PC-9 (cell line): Measurements from ENCODE around the gene BRINP2. TPM values are rescaled to one million over a fixed set of nuclear protein-coding genes. Genes with fewer than 3 reads are reported as not detected.

Experiments
- BruUV-seq: library from RNA; stranded (reverse); fragments of 400-500 nt; replicated peaks from 2 replicates; lab custom pipeline; 2021; lab: Mats Ljungman, UMichigan
- CTCF ChIA-PET: fragments of 300-600 bp; sonication (Branson Sonifier 250); formaldehyde crosslinking; loops from one replicate; lab custom pipeline; 2022; ENCODE audit warnings: antibody characterized with exemption; lab: Charles Lee
- POLR2A ChIA-PET: fragments of 300-600 bp; sonication (Branson Sonifier 250); formaldehyde crosslinking; loops from one replicate; lab custom pipeline; 2022; ENCODE audit warnings: antibody characterized with exemption; ENCODE audit not compliant: unreplicated experiment; lab: Charles Lee
- DNase-seq, 2 experiments: peaks; one replicate each; pipeline versions ENCODE4 v3.0.0 to v3.0.0-alpha.2; 2015 to 2022; ENCODE audit warnings: mixed read lengths in 1 of 2
- H2AFZ ChIP-seq: fragments of 200-600 bp; sonication (generic); 2 replicates; pipeline ENCODE4 v1.8.1; 2017; ENCODE audit warnings: antibody characterized with exemption
- H3F3A ChIP-seq: fragments of 200-600 bp; sonication (generic); 2 replicates; pipeline ENCODE4 v1.8.1; 2017; ENCODE audit warnings: antibody characterized with exemption, mild to moderate bottlenecking, low read depth; ENCODE audit not compliant: insufficient read depth
- H3K27ac ChIP-seq: fragments of 200-600 bp; sonication (generic); 2 replicates; pipeline ENCODE4 v1.6.1; 2016; ENCODE audit warnings: mixed run types
- H3K27me3 ChIP-seq: fragments of 200-600 bp; sonication (generic); 2 replicates; pipeline ENCODE4 v1.6.1; 2016; ENCODE audit warnings: low read depth, mixed run types; ENCODE audit not compliant: insufficient read depth
- H3K36me3 ChIP-seq: fragments of 200-600 bp; sonication (generic); 2 replicates; pipeline ENCODE4 v1.6.1; 2016; ENCODE audit warnings: low read depth, mixed run types
- H3K4me1 ChIP-seq: fragments of 200-600 bp; sonication (generic); replicated peaks from 2 replicates; pipeline ENCODE4 v1.6.1; 2016; ENCODE audit warnings: mixed run types; ENCODE audit not compliant: insufficient read depth
- H3K4me2 ChIP-seq: fragments of 200-600 bp; sonication (generic); 2 replicates; pipeline ENCODE4 v1.6.1; 2017; ENCODE audit warnings: mixed run types
- H3K4me3 ChIP-seq: fragments of 200-600 bp; sonication (generic); 2 replicates; pipeline ENCODE4 v1.6.1; 2016; ENCODE audit warnings: mixed run types
- H3K79me2 ChIP-seq: fragments of 200-600 bp; sonication (generic); 2 replicates; pipeline ENCODE4 v1.6.1; 2017; ENCODE audit warnings: low read depth, mixed run types
- H3K9me2 ChIP-seq: fragments of 200-600 bp; sonication (generic); 2 replicates; pipeline ENCODE4 v1.8.1; 2017; ENCODE audit warnings: mild to moderate bottlenecking; ENCODE audit not compliant: insufficient read depth
- H3K9me3 ChIP-seq: fragments of 200-600 bp; sonication (generic); 2 replicates; pipeline ENCODE4 v1.8.1; 2016; ENCODE audit warnings: low read depth; ENCODE audit not compliant: insufficient read depth
- H4K20me1 ChIP-seq: fragments of 200-600 bp; sonication (generic); 2 replicates; pipeline ENCODE4 v1.8.1; 2017; ENCODE audit not compliant: insufficient read depth
- CTCF ChIP-seq: fragments of 200-600 bp; sonication (generic); conservative IDR thresholded peaks from 2 replicates; pipeline ENCODE4 v1.6.1; 2017; ENCODE audit warnings: mixed run types, antibody characterized with exemption, mild to moderate bottlenecking, moderate library complexity
- EZH2 ChIP-seq: fragments of 200-600 bp; sonication (generic); IDR thresholded peaks from 2 replicates; pipeline ENCODE4 v1.8.0; 2017; ENCODE audit warnings: antibody characterized with exemption, low read depth
- intact Hi-C: fragments of 100-400 bp; cut with micrococcal nuclease; formaldehyde crosslinking; loops from one replicate; pipeline ENCODE4 v1.10.0; 2022; ENCODE audit not compliant: unreplicated experiment
- total RNA-seq: library from RNA; stranded (reverse); gene quantifications from 2 replicates; pipeline ENCODE4 v1.2.3, GENCODE V29; 2021

The BRINP2 gene
- total RNA-seq, 1 experiment from 2014 or later, result not detected

- no peaks in the 10 kb centered on the region for H3K4me1 ChIP-seq
- ChIA-PET CTCF (no interaction called here), POLR2A (no interaction called here)
- no peak for DNase-seq
- no peaks in the 10 kb centered on the region for H3K79me2 ChIP-seq
- intact Hi-C loops, result loop anchor here (5.0 kb wide), 1 partner anchor 93 kb away; no protein-coding TSS in a partner anchor
- H3K36me3 ChIP-seq, result no peaks in the 10 kb centered on the region
- H2AFZ ChIP-seq, result no peak overlapping the region
- no peak for TF ChIP-seq EZH2
- no peak for TF ChIP-seq CTCF
- no peak overlapping the region for H3K27ac ChIP-seq
- no peak overlapping the region for H3K4me2 ChIP-seq
- H3K9me2 ChIP-seq, result no peaks in the 10 kb centered on the region
- no TSS peak for BruUV-seq
- peaks cover 4% of the 10 kb centered on the region; the same call in 1 of the 2 replicates for H3K27me3 ChIP-seq
- H3F3A ChIP-seq, result no peaks in the 10 kb centered on the region
- no peaks in the 10 kb centered on the region for H4K20me1 ChIP-seq
- no peak overlapping the region for H3K4me3 ChIP-seq
- peaks cover 3% of the 10 kb centered on the region; the same call in 1 of the 2 replicates for H3K9me3 ChIP-seq
These were observed 49.0 kb downstream of the BRINP2 start for GRCh38 chr1:177219554-177220458.

- Histone ChIP-seq H3K4me1 (no peaks in the 10 kb centered on the region), H3K4me3 (no peak overlapping the region), H4K20me1 (no peaks in the 10 kb centered on the region), H3K4me2 (no peak overlapping the region), H3F3A (no peaks in the 10 kb centered on the region), H3K79me2 (no peaks in the 10 kb centered on the region), H3K27ac (no peak overlapping the region), H3K27me3 (peaks cover 5% of the 10 kb centered on the region; the same call in 1 of the 2 replicates), H3K36me3 (no peaks in the 10 kb centered on the region), H2AFZ (no peak overlapping the region), H3K9me3 (no peaks in the 10 kb centered on the region), H3K9me2 (no peaks in the 10 kb centered on the region)
- intact Hi-C loops, result loop anchor here (5.0 kb wide), 1 partner anchor 96 kb away; no protein-coding TSS in a partner anchor
- BruUV-seq, result no TSS peak
- DNase-seq, result no peak
- ChIA-PET CTCF (no interaction called here), POLR2A (no interaction called here)
- TF ChIP-seq EZH2, result no peak
- no peak for TF ChIP-seq CTCF
These were observed 52.6 kb downstream of the BRINP2 start for GRCh38 chr1:177223359-177223758.

GRCh38 chr1:177227978-177228692 is 57.4 kb downstream of the BRINP2 start:
- Histone ChIP-seq H4K20me1 (no peaks in the 10 kb centered on the region), H3K4me3 (no peak overlapping the region), H2AFZ (no peak overlapping the region), H3K4me2 (no peak overlapping the region), H3K79me2 (no peaks in the 10 kb centered on the region), H3K36me3 (no peaks in the 10 kb centered on the region), H3K9me3 (no peaks in the 10 kb centered on the region), H3K4me1 (no peaks in the 10 kb centered on the region), H3K27me3 (peaks cover 16% of the 10 kb centered on the region; the same call in 1 of the 2 replicates), H3K27ac (no peak overlapping the region), H3F3A (no peaks in the 10 kb centered on the region), H3K9me2 (no peaks in the 10 kb centered on the region)
- BruUV-seq, result no TSS peak
- POLR2A ChIA-PET, result no interaction called here
- DNase-seq, result no peak
- TF ChIP-seq CTCF (no peak), EZH2 (no peak)
- intact Hi-C loops, result no loop called here
- CTCF ChIA-PET, result no interaction called here
